ENCODE results near the gene SLC24A3. TPM values are rescaled to one million over a fixed set of nuclear protein-coding genes. Genes with fewer than 3 reads are reported as not detected.

SLC24A3 gene
- total RNA-seq, 1 experiment from 2014 or later = 0.14 TPM

DNA sequence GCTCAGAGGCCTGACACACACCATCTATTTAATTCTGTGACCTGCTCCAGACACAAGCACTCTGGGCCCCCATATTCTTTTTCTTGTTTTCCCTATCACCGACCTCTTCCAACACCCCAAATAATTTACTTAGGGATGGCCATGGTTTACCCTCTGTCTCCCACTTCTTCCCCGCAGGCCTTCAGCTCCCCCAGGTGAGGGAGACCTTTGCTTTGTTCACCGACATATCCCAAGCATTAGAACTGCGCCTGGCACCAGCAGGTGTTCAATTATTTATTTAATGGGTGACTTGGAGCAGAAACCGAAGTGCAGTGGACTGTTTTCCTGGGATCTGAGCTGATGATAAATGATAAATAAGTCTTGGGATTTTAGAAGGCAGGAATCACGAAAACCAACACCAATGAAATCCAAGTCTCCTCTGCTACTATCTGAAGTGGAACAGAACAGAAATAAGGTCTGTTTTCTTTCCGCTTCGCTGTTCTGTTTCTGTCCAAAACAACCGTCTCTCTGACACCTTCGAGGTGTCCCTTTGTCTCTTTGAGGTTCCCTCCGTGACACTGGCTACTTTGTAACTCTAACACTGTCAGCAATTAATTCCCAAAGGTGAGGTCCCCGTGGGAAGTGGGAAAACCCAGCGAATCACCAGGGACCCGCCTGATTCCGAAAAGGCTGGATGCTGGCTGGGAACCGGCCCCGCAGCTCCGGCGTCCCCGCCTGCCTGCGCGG, 544.5 kb downstream of the SLC24A3 start:
- ChIA-PET POLR2A (interaction anchor here (0.9 to 1.8 kb wide), 4 partner anchors 19 to 296 kb away, joined by 3 to 24 read pairs (median 12); partner anchors contain the start of genes CFAP61 and CRNKL1), CTCF (interaction anchor here (1.2 to 2.2 kb wide), 3 partner anchors 19 to 295 kb away, joined by 4 to 18 read pairs (median 9); partner anchors contain the start of genes CFAP61 and CRNKL1)
- no peaks in the 10 kb centered on the region for H3K36me3 ChIP-seq (ENCODE audit: control insufficient read depth, insufficient read depth, low read length)
- H3K4me1 Mint-ChIP-seq (ENCODE audit: low read depth, unreplicated experiment) = peaks cover 54% of the 10 kb centered on the region
- H3K27me3 Mint-ChIP-seq (ENCODE audit: insufficient read depth, unreplicated experiment) = no peaks in the 10 kb centered on the region
- no peak for DNase-seq
- intact Hi-C loops (cut with micrococcal nuclease; ENCODE audit: unreplicated experiment) = loop anchor here (1.0 kb wide), 2 partner anchors 65 to 238 kb away; no protein-coding TSS in a partner anchor
- H3K36me3 Mint-ChIP-seq (ENCODE audit: insufficient read depth, unreplicated experiment) = peaks cover 9% of the 10 kb centered on the region
- H3K4me3 Mint-ChIP-seq (ENCODE audit: unreplicated experiment) = peak overlapping the region; percentile 97
- BruUV-seq (replicated peaks) = TSS peak; percentile 33
- TF ChIP-seq, protein P1, sequence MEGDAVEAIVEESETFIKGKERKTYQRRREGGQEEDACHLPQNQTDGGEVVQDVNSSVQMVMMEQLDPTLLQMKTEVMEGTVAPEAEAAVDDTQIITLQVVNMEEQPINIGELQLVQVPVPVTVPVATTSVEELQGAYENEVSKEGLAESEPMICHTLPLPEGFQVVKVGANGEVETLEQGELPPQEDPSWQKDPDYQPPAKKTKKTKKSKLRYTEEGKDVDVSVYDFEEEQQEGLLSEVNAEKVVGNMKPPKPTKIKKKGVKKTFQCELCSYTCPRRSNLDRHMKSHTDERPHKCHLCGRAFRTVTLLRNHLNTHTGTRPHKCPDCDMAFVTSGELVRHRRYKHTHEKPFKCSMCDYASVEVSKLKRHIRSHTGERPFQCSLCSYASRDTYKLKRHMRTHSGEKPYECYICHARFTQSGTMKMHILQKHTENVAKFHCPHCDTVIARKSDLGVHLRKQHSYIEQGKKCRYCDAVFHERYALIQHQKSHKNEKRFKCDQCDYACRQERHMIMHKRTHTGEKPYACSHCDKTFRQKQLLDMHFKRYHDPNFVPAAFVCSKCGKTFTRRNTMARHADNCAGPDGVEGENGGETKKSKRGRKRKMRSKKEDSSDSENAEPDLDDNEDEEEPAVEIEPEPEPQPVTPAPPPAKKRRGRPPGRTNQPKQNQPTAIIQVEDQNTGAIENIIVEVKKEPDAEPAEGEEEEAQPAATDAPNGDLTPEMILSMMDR (IDR thresholded peaks at IDR 0.05; ENCODE audit: insufficient read depth in 1 of 2, low read depth in 1 of 2, low read length in 1 of 2, severe bottlenecking in 1 of 2, unreplicated experiment in 1 of 2) = no peak
- no peaks in the 10 kb centered on the region for H3K9me3 Mint-ChIP-seq (ENCODE audit: unreplicated experiment)
- H3K4me3 ChIP-seq (ENCODE audit: low read depth, low read length) = peak overlapping the region; percentile 81
- peak overlapping the region; percentile 96 for H3K27ac Mint-ChIP-seq (ENCODE audit: unreplicated experiment)
- no peaks in the 10 kb centered on the region for H3K9me3 ChIP-seq
- peaks cover 5% of the 10 kb centered on the region for H3K4me1 ChIP-seq
- no peaks in the 10 kb centered on the region for H3K27me3 ChIP-seq (replicated peaks; ENCODE audit: control insufficient read depth, insufficient read depth, low read length)

DNA sequence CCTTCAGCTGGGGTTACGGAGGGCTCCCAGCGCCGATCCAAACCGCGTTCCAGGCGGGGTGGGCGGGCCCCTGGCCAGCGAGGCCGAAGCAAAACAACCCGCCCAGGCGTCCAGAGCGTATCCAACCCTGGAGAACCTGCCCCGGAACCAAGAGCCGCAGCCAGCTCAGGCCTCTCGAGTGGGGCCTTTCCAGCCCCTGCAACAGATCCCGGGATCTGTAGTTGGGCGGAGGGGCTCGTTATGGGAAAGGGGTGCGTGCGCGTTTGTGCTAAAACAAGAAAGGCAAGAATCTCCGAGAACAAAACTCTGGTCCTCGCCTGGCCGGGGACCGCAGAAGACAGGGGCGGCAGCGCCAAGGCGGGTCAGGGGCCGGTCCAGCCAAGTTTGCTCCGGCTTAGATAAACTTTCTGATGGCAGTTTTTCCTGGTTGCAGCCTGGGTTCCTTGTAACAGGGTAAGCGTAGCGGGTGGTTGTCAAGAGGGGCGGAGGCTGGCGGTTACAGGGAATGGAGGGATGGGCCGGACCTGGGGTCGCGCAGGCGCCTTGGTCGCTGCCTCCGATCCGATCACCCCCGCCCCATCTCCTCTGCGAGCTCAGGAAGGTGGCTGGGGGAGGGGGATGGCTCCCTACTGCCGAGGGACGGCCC, 545.2 kb downstream of the SLC24A3 start:
- no peaks in the 10 kb centered on the region for H3K9me3 Mint-ChIP-seq (ENCODE audit: unreplicated experiment)

More for the DNA sequence above, 545.2 kb downstream of the SLC24A3 start:
- H3K27me3 Mint-ChIP-seq (ENCODE audit: insufficient read depth, unreplicated experiment) = no peaks in the 10 kb centered on the region
- no peaks in the 10 kb centered on the region for H3K27me3 ChIP-seq (replicated peaks; ENCODE audit: control insufficient read depth, insufficient read depth, low read length)
- peaks cover 9% of the 10 kb centered on the region for H3K36me3 Mint-ChIP-seq (ENCODE audit: insufficient read depth, unreplicated experiment)
- peak overlapping the region; percentile 81 for H3K4me3 ChIP-seq (ENCODE audit: low read depth, low read length)
- intact Hi-C loops (cut with micrococcal nuclease; ENCODE audit: unreplicated experiment) = loop anchor here (1.0 to 2.0 kb wide), 6 partner anchors 10 to 238 kb away; no protein-coding TSS in a partner anchor
- peak overlapping the region; percentile 97 for H3K4me3 Mint-ChIP-seq (ENCODE audit: unreplicated experiment)
- TF ChIP-seq, protein P1 (IDR thresholded peaks at IDR 0.05; ENCODE audit: insufficient read depth in 1 of 2, low read depth in 1 of 2, low read length in 1 of 2, severe bottlenecking in 1 of 2, unreplicated experiment in 1 of 2) = no peak
- peak overlapping the region; percentile 96 for H3K27ac Mint-ChIP-seq (ENCODE audit: unreplicated experiment)
- peaks cover 5% of the 10 kb centered on the region; the same call in 1 of the 2 replicates for H3K4me1 ChIP-seq
- ChIA-PET CTCF (interaction anchor here (0.6 to 2.2 kb wide), 9 partner anchors 18 to 295 kb away, joined by 3 to 18 read pairs (median 5); partner anchors contain the start of genes CFAP61 and CRNKL1), POLR2A (interaction anchor here (0.6 to 1.8 kb wide), 14 partner anchors 9 to 1165 kb away, joined by 3 to 24 read pairs (median 7); partner anchors contain the start of genes CFAP61 and CRNKL1)
- DNase-seq = peak; percentile 97
- H3K9me3 ChIP-seq = no peaks in the 10 kb centered on the region
- no peaks in the 10 kb centered on the region for H3K36me3 ChIP-seq (ENCODE audit: control insufficient read depth, insufficient read depth, low read length)
- peaks cover 54% of the 10 kb centered on the region for H3K4me1 Mint-ChIP-seq (ENCODE audit: low read depth, unreplicated experiment)
- no TSS peak for BruUV-seq (replicated peaks)
